KBM-7 (cell line): ENCODE measurements around the gene GP1BB.
"Not testable (repeated sequence)": the region's sequence is repeated elsewhere in the genome, so short reads cannot be mapped to it uniquely, and the experiment has no call there.

Experiments used
- DNase-seq: peaks from one replicate; pipeline ENCODE4 v3.0.0-alpha.2; 2015
- in situ Hi-C: fragments of 300-500 bp; cut with MboI; formaldehyde crosslinking; loops from 2 replicates; pipeline ENCODE4 v1.14.3; 2020; ENCODE audit warnings: low sequenced_read_pairs, low pct_unique_long_range_greater_than_20kb, mixed read lengths

Gene GP1BB

GRCh38 chr22:19723232-19723982 is at the start of gene GP1BB:
Gene GP1BB, plus strand, starts transcription at chr22:19723539. Its CDS starts 31 bp downstream, at chr22:19723570.
- in situ Hi-C loops = no loop called here
- DNase-seq = peak; percentile 34

- in situ Hi-C loops = no loop called here
- DNase-seq = no peak
These were observed 49.7 kb upstream of the GP1BB start for GRCh38 chr22:19673660-19674059.

- in situ Hi-C loops = no loop called here
- DNase-seq = no peak
These were observed 49.0 kb upstream of the GP1BB start for GRCh38 chr22:19674129-19674928.

DNA sequence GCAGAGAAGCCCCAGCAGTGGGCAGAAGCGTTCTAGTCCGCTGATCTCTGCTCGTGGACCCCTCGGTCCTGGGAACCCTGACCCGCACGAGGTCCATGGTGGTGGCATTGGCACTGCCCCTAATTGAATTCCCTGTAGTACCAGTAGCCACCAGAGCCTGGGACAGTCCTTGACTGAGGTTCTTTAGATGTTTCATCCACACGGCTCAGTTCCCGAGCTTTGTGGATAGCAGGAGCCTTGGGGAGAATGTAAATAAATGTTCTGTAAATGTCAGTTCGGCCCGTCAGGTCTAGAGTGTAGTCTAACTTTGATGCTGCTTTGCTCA is 48.4 kb upstream of the GP1BB start:
- in situ Hi-C loops = no loop called here
- no peak for DNase-seq

- in situ Hi-C loops = no loop called here
- DNase-seq = no peak
These were observed 47.9 kb upstream of the GP1BB start for GRCh38 chr22:19675428-19675827.

DNA sequence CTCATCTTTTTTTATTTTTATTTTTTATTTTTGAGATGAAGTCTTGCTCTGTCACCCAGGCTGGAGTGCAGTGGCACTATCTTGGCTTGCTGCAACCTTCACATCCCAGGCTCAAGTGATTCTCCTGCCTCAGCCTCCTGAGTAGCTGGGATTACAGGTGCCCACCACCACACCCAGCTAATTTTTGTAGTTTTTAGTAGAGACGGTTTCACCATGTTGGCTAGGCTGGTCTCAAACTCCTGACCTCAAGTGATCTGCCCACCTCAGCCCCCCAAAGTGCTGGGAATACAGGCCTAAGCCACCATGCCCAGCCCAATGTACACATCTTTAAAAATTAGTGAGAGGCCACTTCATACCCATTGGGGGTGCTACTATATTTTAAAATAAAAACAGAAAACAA is 46.9 kb upstream of the GP1BB start:
- DNase-seq, in situ Hi-C loops: not testable (repeated sequence)

GRCh38 chr22:19678949-19679521 is 44.3 kb upstream of the GP1BB start:
- in situ Hi-C loops = no loop called here
- DNase-seq = no peak

GRCh38 chr22:19679522-19680101 is 43.7 kb upstream of the GP1BB start:
- in situ Hi-C loops = no loop called here
- no peak for DNase-seq

GRCh38 chr22:19680287-19680881 is 43.0 kb upstream of the GP1BB start:
- in situ Hi-C loops = no loop called here
- DNase-seq = no peak

GRCh38 chr22:19680911-19681862 is 42.2 kb upstream of the GP1BB start:
- in situ Hi-C loops = no loop called here
- DNase-seq = no peak

- in situ Hi-C loops = no loop called here
- no peak for DNase-seq
These were observed 41.5 kb upstream of the GP1BB start for GRCh38 chr22:19681863-19682245.

GRCh38 chr22:19686946-19687345 is 36.4 kb upstream of the GP1BB start:
- DNase-seq = no peak
- in situ Hi-C loops = no loop called here

GRCh38 chr22:19687561-19688300 is 35.6 kb upstream of the GP1BB start:
- DNase-seq = no peak
- in situ Hi-C loops = no loop called here

DNA sequence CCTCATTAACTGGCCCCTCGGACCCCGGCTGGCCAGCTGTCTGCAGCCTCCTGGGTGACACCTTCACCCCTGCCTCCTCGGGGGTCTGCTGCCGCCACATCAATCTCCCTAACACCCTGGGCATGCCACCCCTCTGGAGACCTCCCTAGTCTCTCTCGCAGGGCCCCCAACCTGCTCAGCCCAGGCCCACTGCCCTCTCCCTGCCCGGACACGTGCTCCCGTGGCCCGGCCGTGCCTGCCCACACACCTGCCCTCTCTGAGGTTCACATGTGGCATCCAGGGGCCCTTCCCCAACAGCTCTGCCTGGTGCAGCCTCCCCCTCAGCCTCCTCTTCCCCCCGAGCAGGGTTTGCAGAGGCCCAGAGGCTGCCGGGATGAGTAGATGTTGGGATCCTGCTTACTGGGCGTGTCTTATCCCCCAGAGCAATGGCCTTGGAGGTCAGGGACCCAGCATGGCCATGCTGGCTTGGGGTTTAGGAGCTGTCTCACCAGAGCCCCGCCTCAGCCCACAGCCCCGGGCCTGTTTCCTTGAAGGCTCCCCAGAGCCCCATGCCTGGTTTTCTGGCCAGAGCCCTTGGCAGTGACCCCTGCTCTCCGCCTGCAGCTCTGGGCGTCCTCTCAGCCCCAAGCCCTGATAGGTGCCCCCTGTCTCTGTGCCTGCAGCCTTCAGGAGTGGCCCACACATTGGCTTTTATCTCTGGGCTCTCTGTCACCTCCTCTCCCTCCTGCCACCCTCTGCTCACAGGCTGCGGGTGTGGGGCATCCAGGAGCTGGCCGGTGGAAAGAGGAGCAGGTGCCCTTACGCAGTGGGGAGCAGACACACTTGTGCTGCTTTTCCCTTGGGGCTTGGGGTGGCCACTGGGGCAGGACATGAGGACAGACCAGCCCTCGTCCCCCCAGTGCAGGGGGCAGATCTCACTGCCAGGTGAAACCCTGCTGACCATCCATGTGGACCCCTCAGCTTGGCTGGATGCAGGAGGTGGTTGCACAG is 34.7 kb upstream of the GP1BB start:
- in situ Hi-C loops = no loop called here
- DNase-seq = no peak

- DNase-seq = no peak
- in situ Hi-C loops = no loop called here
These were observed 33.9 kb upstream of the GP1BB start for GRCh38 chr22:19689408-19689807.

GRCh38 chr22:19691007-19691720 is 32.2 kb upstream of the GP1BB start:
- DNase-seq = no peak

More at GRCh38 chr22:19691007-19691720, 32.2 kb upstream of the GP1BB start:
- in situ Hi-C loops = no loop called here
